Osteoblast (primary cell): ENCODE measurements around the gene ZC3H4. TPM values are rescaled to one million over a fixed set of nuclear protein-coding genes. Genes with fewer than 3 reads are reported as not detected.

Experiments
- DNase-seq: peaks from one replicate; pipeline ENCODE4 v3.0.0; 2011; ENCODE audit warnings: low spot score, mixed read lengths; ENCODE audit not compliant: insufficient read length; ENCODE audit errors: missing footprints
- H2AFZ ChIP-seq: 2 replicates; pipeline ENCODE4 v1.6.0; 2011; ENCODE audit warnings: mild to moderate bottlenecking, low read length
- H3K27ac ChIP-seq: 2 replicates; pipeline ENCODE4 v1.5.1; 2011; ENCODE audit warnings: mild to moderate bottlenecking, low read depth, low read length, moderate library complexity
- H3K27me3 ChIP-seq: 2 replicates; pipeline ENCODE4 v1.6.0; 2012; ENCODE audit warnings: mild to moderate bottlenecking, control low read depth, inconsistent platforms, low read length, moderate library complexity; ENCODE audit not compliant: insufficient read depth
- H3K36me3 ChIP-seq: 2 replicates; pipeline ENCODE4 v1.5.1; 2011; ENCODE audit warnings: mild to moderate bottlenecking, low read length, control low read depth, moderate library complexity; ENCODE audit not compliant: insufficient read depth
- H3K4me1 ChIP-seq: 2 replicates; pipeline ENCODE4 v1.5.1; 2011; ENCODE audit warnings: mild to moderate bottlenecking, low read length, control low read depth, moderate library complexity; ENCODE audit not compliant: insufficient read depth
- H3K4me2 ChIP-seq: 2 replicates; pipeline ENCODE4 v1.6.0; 2011; ENCODE audit warnings: mild to moderate bottlenecking, low read length; ENCODE audit not compliant: insufficient read depth
- H3K4me3 ChIP-seq: fragments of 200-600 bp; sonication (generic); 3 replicates; pipeline ENCODE4 v1.5.1; 2012; ENCODE audit warnings: mild to moderate bottlenecking, low read length, inconsistent platforms; ENCODE audit not compliant: insufficient read depth
- H3K79me2 ChIP-seq: 2 replicates; pipeline ENCODE4 v1.6.0; 2012; ENCODE audit warnings: mild to moderate bottlenecking, low read length, control low read depth, inconsistent platforms; ENCODE audit not compliant: insufficient read depth
- H3K9me3 ChIP-seq: 2 replicates; pipeline ENCODE4 v1.5.1; 2011; ENCODE audit warnings: low read depth, low read length, control low read depth
- H4K20me1 ChIP-seq: 2 replicates; pipeline ENCODE4 v1.6.0; 2012; ENCODE audit warnings: mild to moderate bottlenecking, low read length, control low read depth; ENCODE audit not compliant: insufficient read depth
- CTCF ChIP-seq: IDR thresholded peaks from 2 replicates; pipeline ENCODE4 v1.5.1; 2011; ENCODE audit warnings: mild to moderate bottlenecking, low read depth, low read length, moderate library complexity; ENCODE audit errors: extremely low read depth
- total RNA-seq: library from RNA; depleted of rRNA; stranded (reverse); fragments of >200 nt; gene quantifications from 2 replicates; pipeline ENCODE4 v1.2.3, GENCODE V29; 2012

The ZC3H4 gene
- total RNA-seq, 1 donor, result 14.1 TPM

DNA sequence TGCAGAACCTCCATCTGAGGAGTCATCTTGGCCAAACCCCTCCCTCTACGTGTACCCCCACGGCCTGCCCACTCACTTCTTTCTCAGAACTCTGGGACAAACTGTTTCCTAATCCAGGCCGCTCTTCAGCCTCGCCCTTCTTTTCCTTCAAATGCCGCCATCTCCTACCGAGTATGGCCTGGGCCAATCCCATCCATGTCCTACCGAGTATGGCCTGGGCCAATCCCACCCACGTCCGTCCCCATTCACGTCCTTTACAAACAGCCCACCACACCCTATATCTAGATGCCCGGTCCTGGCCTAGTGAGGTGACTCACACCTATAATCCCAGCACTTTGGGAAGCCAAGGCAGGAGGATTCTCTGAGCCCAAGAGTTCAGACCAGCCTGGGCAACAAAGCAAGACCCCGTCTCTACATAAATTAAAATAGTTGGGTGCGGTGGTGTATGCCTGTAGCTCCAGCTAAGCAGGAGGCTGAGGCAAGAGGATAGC, 66.3 kb downstream of the ZC3H4 start:
- H3K9me3 ChIP-seq, result no peaks in the 10 kb centered on the region
- TF ChIP-seq CTCF, result no peak
- no peaks in the 10 kb centered on the region for H4K20me1 ChIP-seq
- peak overlapping the region; percentile 90 for H2AFZ ChIP-seq
- H3K4me2 ChIP-seq, result peak overlapping the region; percentile 91
- peak overlapping the region; percentile 47 for H3K27ac ChIP-seq
- peaks cover 5% of the 10 kb centered on the region for H3K4me1 ChIP-seq
- H3K79me2 ChIP-seq, result no peaks in the 10 kb centered on the region
- DNase-seq, result peak; percentile 72
- no peaks in the 10 kb centered on the region for H3K36me3 ChIP-seq
- peak overlapping the region; percentile 83 for H3K4me3 ChIP-seq
- H3K27me3 ChIP-seq, result no peaks in the 10 kb centered on the region

- no peak for TF ChIP-seq CTCF
- Histone ChIP-seq H2AFZ (no peak overlapping the region), H3K9me3 (no peaks in the 10 kb centered on the region)
Observed at GRCh38 chr19:47045867-47046470, 67.6 kb downstream of the ZC3H4 start.

GRCh38 chr19:47044946-47045866, 68.4 kb downstream of the ZC3H4 start:
- no peaks in the 10 kb centered on the region for H3K79me2 ChIP-seq
- peaks cover 5% of the 10 kb centered on the region for H3K4me1 ChIP-seq
- no peaks in the 10 kb centered on the region for H3K27me3 ChIP-seq
- no peaks in the 10 kb centered on the region for H3K36me3 ChIP-seq
- no peak overlapping the region for H3K4me3 ChIP-seq
- no peaks in the 10 kb centered on the region for H3K9me3 ChIP-seq
- no peak overlapping the region for H3K27ac ChIP-seq
- TF ChIP-seq CTCF, result no peak
- DNase-seq, result peak; percentile 57
- no peak overlapping the region for H2AFZ ChIP-seq
- no peak overlapping the region for H3K4me2 ChIP-seq
- H4K20me1 ChIP-seq, result no peaks in the 10 kb centered on the region

More at GRCh38 chr19:47045867-47046470, 67.6 kb downstream of the ZC3H4 start:
- H3K27ac ChIP-seq, result no peak overlapping the region
- no peaks in the 10 kb centered on the region for H3K27me3 ChIP-seq
- no peaks in the 10 kb centered on the region for H3K79me2 ChIP-seq
- H3K4me1 ChIP-seq, result peaks cover 5% of the 10 kb centered on the region
- H3K36me3 ChIP-seq, result no peaks in the 10 kb centered on the region
- H4K20me1 ChIP-seq, result no peaks in the 10 kb centered on the region
- DNase-seq, result peak; percentile 62
- H3K4me3 ChIP-seq, result no peak overlapping the region
- H3K4me2 ChIP-seq, result no peak overlapping the region

- H3K9me3 ChIP-seq, result no peaks in the 10 kb centered on the region
- no peaks in the 10 kb centered on the region for H3K4me1 ChIP-seq
- H4K20me1 ChIP-seq, result no peaks in the 10 kb centered on the region
- H3K4me2 ChIP-seq, result no peak overlapping the region
- DNase-seq, result peak; percentile 68
- no peaks in the 10 kb centered on the region for H3K27me3 ChIP-seq
- no peak overlapping the region for H3K4me3 ChIP-seq
- no peak overlapping the region for H3K27ac ChIP-seq
- no peak for TF ChIP-seq CTCF
- no peaks in the 10 kb centered on the region for H3K79me2 ChIP-seq
- H3K36me3 ChIP-seq, result no peaks in the 10 kb centered on the region
- no peak overlapping the region for H2AFZ ChIP-seq
Observed at GRCh38 chr19:47040869-47041268, 72.7 kb downstream of the ZC3H4 start.
